Measurements from ENCODE around the gene PCYT1A. TPM values are rescaled to one million over a fixed set of nuclear protein-coding genes. Genes with fewer than 3 reads are reported as not detected.

PCYT1A gene
- total and polyA plus RNA-seq, 2 of the 13 experiments (the other 11 are each of a cell fraction or from before 2014, with no cell fraction given), result 26.4 to 45.3 TPM

GRCh38 chr3:196292286-196292923 is 4.9 kb upstream of the PCYT1A start (continued):
- TF ChIP-seq CENPBD1 (CRISPR knock-in tag; IDR thresholded peaks at IDR 0.05; ENCODE audit: borderline replicate concordance, low read depth) (no peak), RAD21 (CRISPR knock-in tag; IDR thresholded peaks at IDR 0.05) (peak; percentile 60; the same call in 1 of the 2 replicates), MZF1 (CRISPR knock-in tag; IDR thresholded peaks at IDR 0.05; ENCODE audit: borderline replicate concordance) (no peak)

DNA sequence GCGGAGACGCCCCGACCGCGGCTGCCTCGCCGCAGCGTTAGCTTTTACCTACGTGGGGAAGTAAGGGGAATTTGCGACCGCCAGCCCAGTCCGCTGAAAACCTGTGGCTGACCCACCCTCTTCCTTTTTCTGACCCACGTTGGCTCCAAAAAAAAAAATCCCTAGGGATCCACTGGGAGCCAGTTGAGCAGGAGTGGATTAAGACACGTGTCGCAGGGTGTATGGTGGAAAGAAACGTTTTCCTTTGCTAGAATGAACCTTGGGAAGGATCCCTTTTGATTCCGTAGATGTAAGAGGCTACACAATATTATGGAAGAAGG is 575 bp upstream of the PCYT1A start:
- Histone ChIP-seq H3K79me2 (ENCODE audit: insufficient read depth, low read length) (peaks cover 38% of the 10 kb centered on the region), H3K9ac (ENCODE audit: insufficient read depth, low read depth, low read length) (peak overlapping the region; percentile 82), H3K4me2 (ENCODE audit: low read depth, low read length) (peak overlapping the region; percentile 84), H3K27ac (ENCODE audit: extremely low read length, insufficient read depth, low read length) (peak overlapping the region; percentile 87), H2AFZ (ENCODE audit: low read length) (peak overlapping the region; percentile 46), H3K27me3 (ENCODE audit: control insufficient read depth in 1 of 2, insufficient read depth in 2 of 2, low read length in 2 of 2) (no peaks in the 10 kb centered on the region; a peak in 2 of 5 replicates), H3K4me3 (replicated peaks in 1 of 3; ENCODE audit: insufficient read depth in 1 of 3, low read depth in 2 of 3, low read length in 3 of 3) (peak overlapping the region; percentile 78 to 94 (median 87)), H4K20me1 (ENCODE audit: insufficient read depth, low read length) (no peaks in the 10 kb centered on the region), H3K36me3 (replicated peaks in 1 of 2; ENCODE audit: control insufficient read depth in 1 of 2, insufficient read depth in 2 of 2, low read length in 2 of 2) (no peaks in the 10 kb centered on the region), H3K4me1 (ENCODE audit: insufficient read depth, low read length) (peaks cover 45% of the 10 kb centered on the region), H3K9me3 (ENCODE audit: low read length) (no peaks in the 10 kb centered on the region)
- WGBS (ENCODE audit: low lambda C conversion rate), result 1% methylated on average over 9 of the region's 17 CpGs
- DNase-seq (ENCODE audit: low spot score), result no peak
- no peak for FAIRE-seq
- in situ Hi-C loops (cut with HindIII; ENCODE audit: extremely low pct_ligation_motif_present, low pct_unique_long_range_greater_than_20kb), result no loop called here
- ChIA-PET POLR2A (interaction anchor here (1.0 to 1.4 kb wide), 3 partner anchors 29 to 59 kb away, joined by 3 to 5 read pairs (median 3); partner anchors contain the start of gene DYNLT2B), CTCF (ENCODE audit: low intra/inter-chr PET ratio, low total read pairs) (no interaction called here)
- intact Hi-C loops (cut with micrococcal nuclease; ENCODE audit: unreplicated experiment), result no loop called here
- ATAC-seq, result no peak
- TSS peak; percentile 94 for BruUV-seq (replicated peaks)
- TF ChIP-seq HNRNPUL1 (IDR thresholded peaks at IDR 0.05; ENCODE audit: low read depth, low read length), result no peak
- peak; percentile 64; the same call in 1 of the 2 replicates for TF ChIP-seq ZFY (CRISPR knock-in tag; IDR thresholded peaks at IDR 0.05)
- TF ChIP-seq, protein P1, sequence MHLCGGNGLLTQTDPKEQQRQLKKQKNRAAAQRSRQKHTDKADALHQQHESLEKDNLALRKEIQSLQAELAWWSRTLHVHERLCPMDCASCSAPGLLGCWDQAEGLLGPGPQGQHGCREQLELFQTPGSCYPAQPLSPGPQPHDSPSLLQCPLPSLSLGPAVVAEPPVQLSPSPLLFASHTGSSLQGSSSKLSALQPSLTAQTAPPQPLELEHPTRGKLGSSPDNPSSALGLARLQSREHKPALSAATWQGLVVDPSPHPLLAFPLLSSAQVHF (CRISPR knock-in tag; IDR thresholded peaks at IDR 0.05), result no peak
- no peak for TF ChIP-seq SUZ12 (IDR thresholded peaks at IDR 0.05; ENCODE audit: low read depth, low read length)
- TF ChIP-seq ZNF790 (CRISPR knock-in tag; IDR thresholded peaks at IDR 0.05; ENCODE audit: borderline replicate concordance), result no peak
- TF ChIP-seq CAMTA2 (CRISPR knock-in tag; IDR thresholded peaks at IDR 0.05; ENCODE audit: borderline replicate concordance), result no peak
- TF ChIP-seq MYC (CRISPR knock-in tag; IDR thresholded peaks at IDR 0.05; ENCODE audit: borderline replicate concordance), result 0 out of 2 replicates have a peak, but pooled peaks have one; percentile 53
- TF ChIP-seq GMEB1 (CRISPR knock-in tag; IDR thresholded peaks at IDR 0.05; ENCODE audit: borderline replicate concordance), result no peak
- TF ChIP-seq, protein P2, sequence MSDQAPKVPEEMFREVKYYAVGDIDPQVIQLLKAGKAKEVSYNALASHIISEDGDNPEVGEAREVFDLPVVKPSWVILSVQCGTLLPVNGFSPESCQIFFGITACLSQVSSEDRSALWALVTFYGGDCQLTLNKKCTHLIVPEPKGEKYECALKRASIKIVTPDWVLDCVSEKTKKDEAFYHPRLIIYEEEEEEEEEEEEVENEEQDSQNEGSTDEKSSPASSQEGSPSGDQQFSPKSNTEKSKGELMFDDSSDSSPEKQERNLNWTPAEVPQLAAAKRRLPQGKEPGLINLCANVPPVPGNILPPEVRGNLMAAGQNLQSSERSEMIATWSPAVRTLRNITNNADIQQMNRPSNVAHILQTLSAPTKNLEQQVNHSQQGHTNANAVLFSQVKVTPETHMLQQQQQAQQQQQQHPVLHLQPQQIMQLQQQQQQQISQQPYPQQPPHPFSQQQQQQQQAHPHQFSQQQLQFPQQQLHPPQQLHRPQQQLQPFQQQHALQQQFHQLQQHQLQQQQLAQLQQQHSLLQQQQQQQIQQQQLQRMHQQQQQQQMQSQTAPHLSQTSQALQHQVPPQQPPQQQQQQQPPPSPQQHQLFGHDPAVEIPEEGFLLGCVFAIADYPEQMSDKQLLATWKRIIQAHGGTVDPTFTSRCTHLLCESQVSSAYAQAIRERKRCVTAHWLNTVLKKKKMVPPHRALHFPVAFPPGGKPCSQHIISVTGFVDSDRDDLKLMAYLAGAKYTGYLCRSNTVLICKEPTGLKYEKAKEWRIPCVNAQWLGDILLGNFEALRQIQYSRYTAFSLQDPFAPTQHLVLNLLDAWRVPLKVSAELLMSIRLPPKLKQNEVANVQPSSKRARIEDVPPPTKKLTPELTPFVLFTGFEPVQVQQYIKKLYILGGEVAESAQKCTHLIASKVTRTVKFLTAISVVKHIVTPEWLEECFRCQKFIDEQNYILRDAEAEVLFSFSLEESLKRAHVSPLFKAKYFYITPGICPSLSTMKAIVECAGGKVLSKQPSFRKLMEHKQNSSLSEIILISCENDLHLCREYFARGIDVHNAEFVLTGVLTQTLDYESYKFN (CRISPR knock-in tag; conservative IDR thresholded peaks at IDR 0.05), result no peak
- TF ChIP-seq SP140L (CRISPR knock-in tag; IDR thresholded peaks at IDR 0.05; ENCODE audit: borderline replicate concordance), result peak; percentile 16; the same call in 1 of the 2 replicates
- TF ChIP-seq ARNTL (CRISPR knock-in tag; IDR thresholded peaks at IDR 0.05), result no peak
